ENCODE results near the gene CLDN14.

- TF ChIP-seq CTCF (conservative IDR thresholded peaks at IDR 0.05; ENCODE audit: low read depth in 2 of 2) (no peak), EZH2phosphoT487 (IDR thresholded peaks at IDR 0.05; ENCODE audit: unreplicated experiment) (no peak), POLR2AphosphoS5 (IDR thresholded peaks at IDR 0.05; ENCODE audit: low read depth) (no peak), EZH2 (IDR thresholded peaks at IDR 0.05; ENCODE audit: low read depth, unreplicated experiment) (no peak), REST (IDR thresholded peaks at IDR 0.05; ENCODE audit: unreplicated experiment) (no peak), CREB1 (CRISPR knock-in tag; IDR thresholded peaks at IDR 0.05; ENCODE audit: low read depth) (no peak), JUNB (IDR thresholded peaks at IDR 0.05; ENCODE audit: unreplicated experiment) (no peak), STAT1 (IDR thresholded peaks at IDR 0.05; ENCODE audit: unreplicated experiment) (no peak)
- TF ChIP-seq, protein P1, sequence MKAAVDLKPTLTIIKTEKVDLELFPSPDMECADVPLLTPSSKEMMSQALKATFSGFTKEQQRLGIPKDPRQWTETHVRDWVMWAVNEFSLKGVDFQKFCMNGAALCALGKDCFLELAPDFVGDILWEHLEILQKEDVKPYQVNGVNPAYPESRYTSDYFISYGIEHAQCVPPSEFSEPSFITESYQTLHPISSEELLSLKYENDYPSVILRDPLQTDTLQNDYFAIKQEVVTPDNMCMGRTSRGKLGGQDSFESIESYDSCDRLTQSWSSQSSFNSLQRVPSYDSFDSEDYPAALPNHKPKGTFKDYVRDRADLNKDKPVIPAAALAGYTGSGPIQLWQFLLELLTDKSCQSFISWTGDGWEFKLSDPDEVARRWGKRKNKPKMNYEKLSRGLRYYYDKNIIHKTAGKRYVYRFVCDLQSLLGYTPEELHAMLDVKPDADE (IDR thresholded peaks at IDR 0.05): no peak
Measured at GRCh38 chr21:36513430-36513829, 33.5 kb upstream of the CLDN14 start.
